HG03469 (cell line): Measurements from ENCODE around the gene PIAS3.
"Not testable (repeated sequence)": the region's sequence is repeated elsewhere in the genome, so short reads cannot be mapped to it uniquely, and the experiment has no call there.

Experiments
- ATAC-seq: cut with Tn5 transposase; IDR thresholded peaks from one replicate; pipeline ENCODE4 v1.9.1; 2021; ENCODE audit warnings: mild to moderate bottlenecking, moderate library complexity, moderate number of reproducible peaks; ENCODE audit not compliant: unreplicated experiment

Gene PIAS3

DNA sequence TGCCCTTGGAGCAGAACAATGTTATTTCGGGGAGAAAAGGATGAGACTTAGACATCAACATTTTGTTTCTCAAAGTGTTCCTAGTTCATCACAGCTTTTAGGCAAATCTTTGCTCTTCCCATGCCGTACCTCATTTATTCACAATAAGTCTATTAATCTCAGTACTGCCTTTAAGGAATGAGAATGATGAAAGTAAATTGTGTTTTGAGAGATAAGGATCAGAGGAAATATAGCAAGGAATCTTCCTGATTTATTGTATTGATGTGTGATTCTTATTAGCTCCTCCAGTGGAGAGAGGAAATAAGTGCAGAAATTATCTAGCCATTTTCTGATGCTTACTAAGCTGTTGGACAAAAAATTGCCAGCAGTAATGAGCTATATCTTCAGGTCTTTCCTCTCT lies 32.9 kb downstream of the PIAS3 start:
- no peak for ATAC-seq

DNA sequence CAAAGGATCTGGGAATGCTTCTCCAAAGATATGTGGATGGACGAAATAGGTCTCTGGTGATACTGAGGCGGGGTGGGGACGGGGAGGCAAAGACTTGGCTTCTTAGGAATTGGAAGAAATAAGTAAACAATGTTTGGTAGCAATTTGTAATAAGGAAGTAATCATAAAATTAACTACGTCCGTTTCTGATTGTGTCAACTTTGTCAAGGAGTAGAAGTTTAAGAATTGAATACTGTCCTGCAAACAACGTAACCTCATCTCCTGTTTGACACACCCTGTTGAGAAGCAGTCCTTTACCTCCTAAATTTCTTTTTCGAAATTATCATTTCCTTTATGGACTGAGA lies 34.4 kb downstream of the PIAS3 start:
- no peak for ATAC-seq

DNA sequence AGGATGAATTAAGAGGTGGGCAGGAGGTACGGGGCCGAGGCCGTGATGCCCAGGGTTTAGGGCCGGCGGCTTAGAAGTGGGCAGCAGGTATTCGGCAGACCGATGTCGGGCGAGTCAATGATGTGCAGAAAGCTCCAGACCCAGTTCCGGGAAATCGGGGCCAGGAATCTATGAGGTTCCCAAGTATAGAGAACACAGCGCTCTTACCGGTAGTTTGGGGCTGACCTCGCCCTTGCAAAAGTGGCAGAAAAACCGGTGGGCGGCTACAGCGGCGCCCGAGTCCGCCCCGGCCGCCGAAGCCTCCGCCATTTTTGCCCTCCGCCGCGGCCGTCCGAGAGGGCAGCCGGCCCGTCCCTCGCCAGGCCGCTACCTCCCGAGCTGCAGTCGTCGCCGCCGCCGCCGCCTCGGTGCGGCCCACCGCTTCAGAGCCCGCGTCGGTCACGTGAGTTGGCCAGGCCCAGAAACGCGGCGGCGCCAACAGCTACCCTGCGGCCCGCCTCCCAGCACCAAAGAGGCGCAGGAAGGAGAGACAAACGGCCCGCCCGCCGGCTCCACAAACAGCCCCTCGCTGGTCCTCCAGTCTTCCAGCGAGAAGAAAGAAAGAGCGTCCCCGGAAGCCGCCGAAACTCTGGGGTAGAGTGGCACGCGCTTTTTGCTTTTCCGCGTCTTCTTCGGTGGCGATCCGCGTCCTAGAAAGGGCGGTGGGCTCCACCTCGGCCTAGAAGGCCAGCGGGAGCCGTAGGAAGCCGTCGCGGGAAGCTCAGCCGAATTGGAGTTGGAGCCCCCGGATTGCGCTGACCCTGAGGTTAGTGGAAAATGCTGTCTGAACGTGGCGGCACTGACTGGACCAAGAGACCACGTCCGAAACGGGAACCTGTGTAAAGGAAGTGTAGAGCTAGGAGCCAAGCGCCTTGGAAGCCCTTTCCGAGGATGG lies 35.0 kb downstream of the PIAS3 start, which contains the start of the genes POLR3C and RNF115:
POLR3C (plus strand) TSS at position 636 of the 934 bp plus-strand sequence. CDS start 1,577 bp downstream, outside the sequence.
RNF115 (minus strand) TSS at position 531 of the 934 bp plus-strand sequence; CDS start at position 309, 222 bp downstream.
- peak; percentile 66 for ATAC-seq

DNA sequence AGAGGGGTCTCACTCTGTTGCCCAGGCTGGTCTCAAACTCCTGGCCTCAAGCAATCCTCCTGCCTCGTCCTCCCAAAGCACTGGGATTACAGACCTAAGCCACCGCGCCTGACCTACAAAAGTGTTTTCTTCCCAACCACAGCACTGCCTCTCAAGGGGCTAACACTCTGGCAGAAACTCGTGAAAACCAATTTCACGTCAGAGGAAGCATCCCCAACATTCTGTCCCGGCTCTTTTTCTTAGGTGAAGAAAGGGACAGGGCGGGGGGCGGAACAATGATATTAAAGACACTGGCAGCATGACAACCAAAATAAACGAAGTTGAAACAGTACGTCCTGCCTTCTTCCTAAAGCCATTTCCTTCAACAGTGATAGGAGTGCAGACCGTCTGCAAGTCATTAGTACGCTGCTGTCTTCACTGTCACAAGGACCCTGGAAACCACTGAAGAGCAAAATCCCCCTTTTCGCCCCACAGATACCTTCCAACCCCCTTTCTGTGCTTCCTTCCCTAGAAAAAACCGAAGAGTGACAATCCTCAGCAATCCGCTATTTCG lies 36.0 kb downstream of the PIAS3 start:
- not testable (repeated sequence) for ATAC-seq

DNA sequence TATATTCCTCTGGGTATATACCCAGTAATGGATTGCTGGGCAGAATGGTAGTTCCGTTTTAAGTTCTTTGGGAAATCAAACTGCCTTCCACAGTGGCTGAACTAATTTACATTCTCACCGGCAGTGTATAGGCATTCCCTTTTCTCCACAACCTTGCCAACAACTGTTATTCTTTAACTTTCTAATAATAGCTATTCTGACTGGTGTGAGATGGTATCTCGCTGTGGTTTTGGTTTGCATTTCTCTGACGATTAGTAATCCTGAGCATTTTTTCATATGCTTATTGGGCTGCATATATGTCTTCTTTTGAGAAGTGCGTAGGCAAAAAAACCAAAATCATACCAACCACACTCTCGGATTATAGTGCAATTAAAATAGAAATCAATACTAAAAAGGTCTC lies 40.8 kb downstream of the PIAS3 start:
- ATAC-seq: not testable (repeated sequence)

GRCh38 chr1:145812977-145813810 lies 45.7 kb downstream of the PIAS3 start:
- ATAC-seq: not testable (repeated sequence)

GRCh38 chr1:145806844-145807243 lies 52.0 kb downstream of the PIAS3 start:
- ATAC-seq: no peak

DNA sequence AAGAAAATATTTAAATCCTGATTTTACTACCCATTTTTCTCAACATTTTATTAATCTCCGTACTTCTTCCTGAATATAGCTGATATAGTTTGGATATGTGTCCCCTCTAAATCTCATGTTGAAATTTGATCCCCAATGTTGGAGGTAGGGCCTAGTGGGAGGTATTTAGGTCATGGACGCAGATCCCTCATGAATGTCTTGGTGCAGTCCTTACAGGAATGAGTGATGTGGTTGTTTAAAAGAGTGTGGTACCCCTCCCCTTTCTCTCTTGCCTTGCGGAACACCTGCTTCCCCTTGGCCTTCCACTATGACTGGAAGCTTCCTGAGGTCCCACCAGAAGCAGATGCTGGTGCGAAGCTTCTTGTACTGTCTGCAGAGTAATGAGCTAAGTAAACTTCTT lies 52.5 kb downstream of the PIAS3 start:
- no peak for ATAC-seq

GRCh38 chr1:145805057-145805456 lies 53.8 kb downstream of the PIAS3 start:
- no peak for ATAC-seq

- ATAC-seq: no peak
Observed at GRCh38 chr1:145804235-145805045, 54.4 kb downstream of the PIAS3 start.

GRCh38 chr1:145799806-145800205 lies 59.1 kb downstream of the PIAS3 start:
- no peak for ATAC-seq
